Mucosa of descending colon (tissue), 3 donors: ENCODE data around the gene LRP6. TPM values are rescaled to one million over a fixed set of nuclear protein-coding genes. Genes with fewer than 3 reads are reported as not detected.

Source experiments
- ATAC-seq: fragments of 200-7000 bp; cut with Tn5 transposase; one replicate; pipeline ENCODE4 v1.9.1; 2020; ENCODE audit warnings: mild to moderate bottlenecking, moderate library complexity
- DNase-seq, 3 donors: peaks; one replicate each; pipeline ENCODE4 v3.0.0-alpha.2; 2020
- H3K36me3 ChIP-seq: fragments of 200-600 bp; one replicate; pipeline ENCODE4 v1.8.0; 2021; ENCODE audit warnings: low read depth, mild to moderate bottlenecking
- H3K4me1 ChIP-seq: fragments of 200-600 bp; one replicate; pipeline ENCODE4 v1.8.0; 2021; ENCODE audit warnings: low read depth, mild to moderate bottlenecking
- H3K4me3 ChIP-seq: fragments of 200-600 bp; one replicate; pipeline ENCODE4 v1.8.0; 2021; ENCODE audit warnings: mild to moderate bottlenecking
- H3K9me3 ChIP-seq: fragments of 200-600 bp; one replicate; pipeline ENCODE4 v1.8.0; 2021; ENCODE audit warnings: mild to moderate bottlenecking
- CTCF ChIP-seq: fragments of 200-600 bp; IDR thresholded peaks from one replicate; pipeline ENCODE4 v1.8.0; 2022; ENCODE audit warnings: antibody characterized with exemption, mild to moderate bottlenecking
- intact Hi-C, 2 donors: fragments of 100-400 bp; cut with DNase I in 1 of 2; cut with micrococcal nuclease in 1 of 2; formaldehyde crosslinking; loops; one replicate each; pipeline versions ENCODE4 v1.11.0 to v1.11.1; 2022; cut with DNase I, micrococcal nuclease
- total RNA-seq, 3 donors: library from RNA; stranded (reverse); fragmentation: NEBNext Ultra II Directional in 2 of 3; extraction: Animal tissue kit (Norgen Biotek cat#: 25700) in 2 of 3; gene quantifications; one replicate each; pipeline versions ENCODE4 v1.2.1 to v1.2.4, GENCODE V29; 2021 to 2023
- donor health status: DM: no; HTN: no; CAD: no; lungs with moderate emphysema.
- donor health status: DM: no; HTN: no; CAD: no.
- donor health status: DM: no; HTN: yes; CAD: no.

LRP6 gene
- total RNA-seq, 3 donors from 2014 or later: 32.2 to 57.2 (median 37.2) TPM

GRCh38 chr12:12180136-12180535 lies 86.7 kb downstream of the LRP6 start:
- ATAC-seq: no peak

GRCh38 chr12:12178559-12178958 lies 88.3 kb downstream of the LRP6 start:
- Histone ChIP-seq H3K4me1 (no peaks in the 10 kb centered on the region), H3K36me3 (no peaks in the 10 kb centered on the region), H3K4me3 (no peak overlapping the region), H3K9me3 (no peaks in the 10 kb centered on the region)
- no peak for TF ChIP-seq CTCF
- ATAC-seq (no peak), DNase-seq (no peak)
- intact Hi-C loops: no loop called here

More at GRCh38 chr12:12180136-12180535, 86.7 kb downstream of the LRP6 start:
- Histone ChIP-seq H3K36me3 (no peaks in the 10 kb centered on the region), H3K4me3 (no peak overlapping the region), H3K4me1 (no peaks in the 10 kb centered on the region), H3K9me3 (no peaks in the 10 kb centered on the region)
- intact Hi-C loops: no loop called here
- DNase-seq: no peak
- TF ChIP-seq CTCF: no peak

GRCh38 chr12:12176402-12176801 lies 90.4 kb downstream of the LRP6 start:
- no peak for TF ChIP-seq CTCF
- intact Hi-C loops: no loop called here
- Histone ChIP-seq H3K9me3 (no peaks in the 10 kb centered on the region), H3K4me1 (no peaks in the 10 kb centered on the region), H3K4me3 (no peak overlapping the region), H3K36me3 (no peaks in the 10 kb centered on the region)
- ATAC-seq (no peak), DNase-seq (no peak)

- H3K4me1 ChIP-seq: peaks cover 8% of the 10 kb centered on the region
- no peak for TF ChIP-seq CTCF
- H3K9me3 ChIP-seq: no peaks in the 10 kb centered on the region
- intact Hi-C loops: no loop called here
- no peaks in the 10 kb centered on the region for H3K36me3 ChIP-seq
- DNase-seq (no peak), ATAC-seq (no peak)
- H3K4me3 ChIP-seq: no peak overlapping the region
These were observed 94.8 kb downstream of the LRP6 start for GRCh38 chr12:12171991-12172511.

- TF ChIP-seq CTCF: no peak
- H3K4me3 ChIP-seq: no peak overlapping the region
- ATAC-seq (peak; percentile 44), DNase-seq (no peak)
- intact Hi-C loops: no loop called here
- no peaks in the 10 kb centered on the region for H3K9me3 ChIP-seq
- peaks cover 8% of the 10 kb centered on the region for H3K4me1 ChIP-seq
- H3K36me3 ChIP-seq: peaks cover 4% of the 10 kb centered on the region
These were observed 99.0 kb downstream of the LRP6 start for GRCh38 chr12:12167847-12168246.

- Histone ChIP-seq H3K36me3 (peaks cover 4% of the 10 kb centered on the region), H3K4me1 (peaks cover 8% of the 10 kb centered on the region), H3K9me3 (no peaks in the 10 kb centered on the region), H3K4me3 (no peak overlapping the region)
- TF ChIP-seq CTCF: no peak
- DNase-seq (no peak), ATAC-seq (no peak)
- intact Hi-C loops: no loop called here
These were observed 100.1 kb downstream of the LRP6 start for GRCh38 chr12:12166751-12167150.
